Gastroesophageal sphincter (tissue), 4 donors: ENCODE results near the gene PRKAA2. TPM values are rescaled to one million over a fixed set of nuclear protein-coding genes. Genes with fewer than 3 reads are reported as not detected.

ENCODE experiments used
- ATAC-seq: fragments of 150-250 bp; one replicate; pipeline ENCODE4 v1.9.1; 2016; ENCODE audit warnings: mild to moderate bottlenecking, moderate library complexity
- H3K27ac ChIP-seq, 4 donors: fragments of 200-600 bp; sonication (generic) in 3 of 4; 1 replicate in 3 of 4; 2 replicates in 1 of 4; pipeline ENCODE4 v1.5.1; 2016 to 2019
- H3K27me3 ChIP-seq: fragments of 200-600 bp; sonication (generic); one replicate; pipeline ENCODE4 v1.5.1; 2019
- H3K36me3 ChIP-seq, 2 donors: fragments of 200-600 bp; sonication (generic); one replicate each; pipeline ENCODE4 v1.5.1; 2019; ENCODE audit warnings: control low read depth in 1 of 2
- H3K4me1 ChIP-seq, 3 donors: fragments of 200-600 bp; sonication (generic); 1 replicate in 2 of 3; 2 replicates in 1 of 3; pipeline ENCODE4 v1.5.1; 2016 to 2019; ENCODE audit warnings: control low read depth in 2 of 3
- H3K4me3 ChIP-seq, 2 donors: fragments of 200-600 bp; sonication (generic); one replicate each; pipeline ENCODE4 v1.5.1; 2019; ENCODE audit warnings: mild to moderate bottlenecking in 1 of 2, moderate library complexity in 1 of 2
- H3K9me3 ChIP-seq, 3 donors: fragments of 200-600 bp; sonication (generic); one replicate each; pipeline ENCODE4 v1.5.1; 2017 to 2019; ENCODE audit warnings: control low read depth in 2 of 3
- EP300 ChIP-seq: sonication (generic); formaldehyde crosslinking; IDR thresholded peaks from one replicate; pipeline ENCODE4 v1.6.1; 2017; ENCODE audit warnings: antibody characterized with exemption, mild to moderate bottlenecking
- POLR2A ChIP-seq, 2 donors: fragments of 450-650 bp; IDR thresholded peaks; one replicate each; pipeline ENCODE4 v1.6.1; 2017; ENCODE audit warnings: antibody characterized with exemption in 2 of 2, mild to moderate bottlenecking in 2 of 2, moderate library complexity in 1 of 2
- POLR2AphosphoS5 ChIP-seq: sonication (generic); formaldehyde crosslinking; IDR thresholded peaks from one replicate; pipeline ENCODE4 v1.6.1; 2017; ENCODE audit warnings: antibody characterized with exemption
- WGBS, 2 donors: methylation state at CpG; one replicate each; pipeline ENCODE4 v1.1.5; 2018; ENCODE audit warnings: low coverage in 1 of 2; 5-methylcytosine and 5-hydroxymethylcytosine counted together
- total RNA-seq, 4 donors: library from RNA; depleted of rRNA; stranded (reverse); fragments of >200 nt; gene quantifications; one replicate each; pipeline ENCODE4 v1.1.0, GENCODE V29; 2016
- TF ChIP-seq, protein P1 (sequence below), 4 experiments: fragments of 200-600 bp in 2 of 4; fragments of 450-650 bp in 2 of 4; sonication (generic) in 1 of 4; IDR thresholded peaks; one replicate each; pipeline ENCODE4 v1.5.1; 2017 to 2019; ENCODE audit warnings: antibody characterized with exemption in 4 of 4, mild to moderate bottlenecking in 2 of 4, moderate library complexity in 2 of 4

Gene PRKAA2
- total RNA-seq, 4 donors from 2014 or later = 29.3 to 63.3 (median 60.6) TPM

- Histone ChIP-seq H3K27me3 (no peaks in the 10 kb centered on the region), H3K4me3 (no peak overlapping the region), H3K9me3 (no peaks in the 10 kb centered on the region), H3K36me3 (no peaks in the 10 kb centered on the region), H3K4me1 (peaks cover 0 to 3% (median 0%) of the 10 kb centered on the region in 3 donors), H3K27ac (no peak overlapping the region)
- WGBS, 2 donors = 89 to 100% methylated on average over 1 to 3 of the region's 3 CpGs
- ATAC-seq = no peak
- TF ChIP-seq, protein P1, sequence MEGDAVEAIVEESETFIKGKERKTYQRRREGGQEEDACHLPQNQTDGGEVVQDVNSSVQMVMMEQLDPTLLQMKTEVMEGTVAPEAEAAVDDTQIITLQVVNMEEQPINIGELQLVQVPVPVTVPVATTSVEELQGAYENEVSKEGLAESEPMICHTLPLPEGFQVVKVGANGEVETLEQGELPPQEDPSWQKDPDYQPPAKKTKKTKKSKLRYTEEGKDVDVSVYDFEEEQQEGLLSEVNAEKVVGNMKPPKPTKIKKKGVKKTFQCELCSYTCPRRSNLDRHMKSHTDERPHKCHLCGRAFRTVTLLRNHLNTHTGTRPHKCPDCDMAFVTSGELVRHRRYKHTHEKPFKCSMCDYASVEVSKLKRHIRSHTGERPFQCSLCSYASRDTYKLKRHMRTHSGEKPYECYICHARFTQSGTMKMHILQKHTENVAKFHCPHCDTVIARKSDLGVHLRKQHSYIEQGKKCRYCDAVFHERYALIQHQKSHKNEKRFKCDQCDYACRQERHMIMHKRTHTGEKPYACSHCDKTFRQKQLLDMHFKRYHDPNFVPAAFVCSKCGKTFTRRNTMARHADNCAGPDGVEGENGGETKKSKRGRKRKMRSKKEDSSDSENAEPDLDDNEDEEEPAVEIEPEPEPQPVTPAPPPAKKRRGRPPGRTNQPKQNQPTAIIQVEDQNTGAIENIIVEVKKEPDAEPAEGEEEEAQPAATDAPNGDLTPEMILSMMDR (IDR thresholded peaks at IDR 0.05) = no peak
- TF ChIP-seq POLR2AphosphoS5 (no peak), EP300 (no peak), POLR2A (IDR thresholded peaks at IDR 0.05) (no peak)
Measured at GRCh38 chr1:56663846-56664245, 18.7 kb downstream of the PRKAA2 start.

DNA sequence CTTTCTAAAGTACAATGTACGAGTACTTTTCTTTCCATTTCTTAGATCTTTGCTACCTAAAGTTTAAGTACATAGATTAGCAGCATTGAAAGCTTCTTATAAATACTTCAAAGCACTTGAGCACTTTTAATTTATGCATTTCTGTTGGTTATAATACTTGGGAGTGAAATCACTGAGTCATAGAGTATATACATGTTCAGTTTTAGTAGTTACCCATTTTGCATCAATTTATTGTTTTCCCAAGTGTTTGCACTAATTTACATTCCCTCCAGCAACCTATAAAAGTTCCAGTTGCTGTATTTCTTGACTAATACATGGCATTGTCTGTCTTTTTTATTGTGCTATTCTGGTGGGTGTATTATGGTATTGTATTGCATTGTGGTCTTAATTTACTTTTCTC is 20.3 kb downstream of the PRKAA2 start:
- no peak for ATAC-seq
- Histone ChIP-seq H3K9me3 (no peaks in the 10 kb centered on the region), H3K27me3 (no peaks in the 10 kb centered on the region), H3K4me3 (no peak overlapping the region), H3K27ac (no peak overlapping the region), H3K4me1 (peaks cover 0 to 3% (median 0%) of the 10 kb centered on the region in 3 donors), H3K36me3 (no peaks in the 10 kb centered on the region)
- WGBS, 2 donors = 83 to 100% methylated on average over 1 of the region's 1 CpG
- TF ChIP-seq, protein P1 (IDR thresholded peaks at IDR 0.05) = no peak
- no peak for TF ChIP-seq POLR2A (IDR thresholded peaks at IDR 0.05)
- no peak for TF ChIP-seq EP300
- TF ChIP-seq POLR2AphosphoS5 = no peak

DNA sequence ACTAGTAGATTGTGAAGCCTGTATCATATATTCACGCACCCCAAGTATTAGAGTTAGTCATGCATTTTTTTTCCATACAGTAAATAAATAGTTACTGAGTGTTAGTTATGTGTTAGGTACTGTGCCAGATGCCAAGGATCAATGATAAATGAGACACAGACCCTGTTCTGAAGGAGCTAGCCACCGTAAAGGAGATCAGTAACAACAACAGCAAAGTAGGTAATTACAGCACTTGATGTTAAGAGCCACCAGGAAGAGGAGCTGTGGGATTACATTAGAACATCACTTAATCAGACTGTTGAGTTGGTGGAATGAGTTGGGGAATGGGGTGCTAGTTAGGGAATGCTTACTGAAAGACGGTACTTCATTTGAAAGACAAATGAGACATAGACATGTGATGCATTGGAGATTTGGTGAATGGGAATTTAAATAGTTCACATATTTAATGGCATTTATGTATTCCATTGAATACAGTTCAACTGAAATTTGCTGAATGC is 21.0 kb downstream of the PRKAA2 start:
- no peak for ATAC-seq
- Histone ChIP-seq H3K36me3 (no peaks in the 10 kb centered on the region), H3K4me3 (no peak overlapping the region), H3K27ac (no peak overlapping the region), H3K4me1 (peaks cover 0 to 3% (median 0%) of the 10 kb centered on the region in 3 donors), H3K27me3 (no peaks in the 10 kb centered on the region), H3K9me3 (no peaks in the 10 kb centered on the region)
- WGBS, 2 donors = 76 to 85% methylated on average over 3 of the region's 3 CpGs
- TF ChIP-seq, protein P1 (IDR thresholded peaks at IDR 0.05) = no peak
- TF ChIP-seq POLR2AphosphoS5 = no peak
- no peak for TF ChIP-seq EP300
- TF ChIP-seq POLR2A (IDR thresholded peaks at IDR 0.05) = no peak

- Histone ChIP-seq H3K9me3 (no peaks in the 10 kb centered on the region), H3K4me3 (no peak overlapping the region), H3K27ac (no peak overlapping the region), H3K27me3 (no peaks in the 10 kb centered on the region), H3K4me1 (peaks cover 0 to 3% (median 0%) of the 10 kb centered on the region in 3 donors), H3K36me3 (no peaks in the 10 kb centered on the region)
- ATAC-seq = no peak
- TF ChIP-seq EP300 (no peak), POLR2A (IDR thresholded peaks at IDR 0.05) (no peak), POLR2AphosphoS5 (no peak)
- TF ChIP-seq, protein P1 (IDR thresholded peaks at IDR 0.05) = no peak
- 81 to 94% methylated on average over 2 of the region's 2 CpGs for WGBS, 2 donors
Measured at GRCh38 chr1:56670350-56670749, 25.2 kb downstream of the PRKAA2 start.

- ATAC-seq = no peak
- Histone ChIP-seq H3K4me3 (no peak overlapping the region), H3K36me3 (no peaks in the 10 kb centered on the region), H3K27ac (no peak overlapping the region), H3K27me3 (no peaks in the 10 kb centered on the region), H3K4me1 (peaks cover 0 to under 1% (median 0%) of the 10 kb centered on the region in 3 donors), H3K9me3 (no peaks in the 10 kb centered on the region)
- TF ChIP-seq POLR2A (IDR thresholded peaks at IDR 0.05) (no peak), POLR2AphosphoS5 (no peak), EP300 (no peak)
- TF ChIP-seq, protein P1 (IDR thresholded peaks at IDR 0.05) = no peak
- WGBS, 2 donors = 77 to 84% methylated on average over 4 of the region's 4 CpGs
Measured at GRCh38 chr1:56671085-56671484, 26.0 kb downstream of the PRKAA2 start.
